HEK293 (cell line): ENCODE results near the gene KIF11.

Source experiments
- ZNF777 ChIP-seq: fragments of 450-650 bp; formaldehyde crosslinking; IDR thresholded peaks from 2 replicates; pipeline ENCODE4 v1.5.1; 2017; ENCODE audit warnings: missing biosample characterization, missing genetic modification characterization, borderline replicate concordance
- TF ChIP-seq, protein P1 (sequence below): fragments of 450-650 bp; formaldehyde crosslinking; IDR thresholded peaks from 2 replicates; pipeline ENCODE4 v1.5.1; 2016; ENCODE audit warnings: missing biosample characterization, missing genetic modification characterization

DNA sequence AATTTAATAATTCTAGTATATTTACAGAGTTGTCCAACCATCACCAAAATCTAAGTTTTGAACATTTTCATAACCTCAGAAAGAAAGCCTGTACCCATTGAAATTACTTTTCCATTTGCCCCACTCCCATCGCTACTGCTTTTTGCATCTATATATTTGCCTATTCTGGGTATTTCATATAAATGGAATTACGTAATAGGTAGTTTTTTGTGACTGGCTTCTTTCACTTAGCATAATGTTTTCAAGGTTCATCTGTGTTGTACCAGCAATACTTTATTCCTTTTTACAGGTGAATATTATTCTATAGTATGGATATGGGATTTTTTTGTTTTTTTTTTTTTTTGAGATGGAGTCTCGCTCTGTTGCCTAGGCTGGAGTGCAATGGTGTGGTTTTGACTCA is 22.6 kb downstream of the KIF11 start:
- TF ChIP-seq ZNF777 = no peak
- TF ChIP-seq, protein P1, sequence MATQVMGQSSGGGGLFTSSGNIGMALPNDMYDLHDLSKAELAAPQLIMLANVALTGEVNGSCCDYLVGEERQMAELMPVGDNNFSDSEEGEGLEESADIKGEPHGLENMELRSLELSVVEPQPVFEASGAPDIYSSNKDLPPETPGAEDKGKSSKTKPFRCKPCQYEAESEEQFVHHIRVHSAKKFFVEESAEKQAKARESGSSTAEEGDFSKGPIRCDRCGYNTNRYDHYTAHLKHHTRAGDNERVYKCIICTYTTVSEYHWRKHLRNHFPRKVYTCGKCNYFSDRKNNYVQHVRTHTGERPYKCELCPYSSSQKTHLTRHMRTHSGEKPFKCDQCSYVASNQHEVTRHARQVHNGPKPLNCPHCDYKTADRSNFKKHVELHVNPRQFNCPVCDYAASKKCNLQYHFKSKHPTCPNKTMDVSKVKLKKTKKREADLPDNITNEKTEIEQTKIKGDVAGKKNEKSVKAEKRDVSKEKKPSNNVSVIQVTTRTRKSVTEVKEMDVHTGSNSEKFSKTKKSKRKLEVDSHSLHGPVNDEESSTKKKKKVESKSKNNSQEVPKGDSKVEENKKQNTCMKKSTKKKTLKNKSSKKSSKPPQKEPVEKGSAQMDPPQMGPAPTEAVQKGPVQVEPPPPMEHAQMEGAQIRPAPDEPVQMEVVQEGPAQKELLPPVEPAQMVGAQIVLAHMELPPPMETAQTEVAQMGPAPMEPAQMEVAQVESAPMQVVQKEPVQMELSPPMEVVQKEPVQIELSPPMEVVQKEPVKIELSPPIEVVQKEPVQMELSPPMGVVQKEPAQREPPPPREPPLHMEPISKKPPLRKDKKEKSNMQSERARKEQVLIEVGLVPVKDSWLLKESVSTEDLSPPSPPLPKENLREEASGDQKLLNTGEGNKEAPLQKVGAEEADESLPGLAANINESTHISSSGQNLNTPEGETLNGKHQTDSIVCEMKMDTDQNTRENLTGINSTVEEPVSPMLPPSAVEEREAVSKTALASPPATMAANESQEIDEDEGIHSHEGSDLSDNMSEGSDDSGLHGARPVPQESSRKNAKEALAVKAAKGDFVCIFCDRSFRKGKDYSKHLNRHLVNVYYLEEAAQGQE (tag by site-specific recombination) = no peak
